Measurements from ENCODE around the gene ACSS3. TPM values are rescaled to one million over a fixed set of nuclear protein-coding genes. Genes with fewer than 3 reads are reported as not detected.
A peak's percentile ranks its signal among the peaks of the same experiment; 100 is the strongest.

ACSS3 gene
- total RNA-seq, 2 donors from 2014 or later = 28.3 to 29.4 TPM

- Mint-ChIP-seq H3K4me3 (no peak overlapping the region), H3K27ac (no peak overlapping the region), H3K27me3 (ENCODE audit: insufficient read depth) (no peaks in the 10 kb centered on the region), H3K4me1 (no peaks in the 10 kb centered on the region), H3K9me3 (peaks cover 23% of the 10 kb centered on the region), H3K36me3 (ENCODE audit: low read depth) (peaks cover 38% of the 10 kb centered on the region)
- H3K27me3 ChIP-seq (ENCODE audit: control insufficient read depth, insufficient read depth, low read length, poor library complexity, severe bottlenecking) = no peaks in the 10 kb centered on the region
- H3K4me3 ChIP-seq (ENCODE audit: low read length) = no peak overlapping the region
- H3K4me1 ChIP-seq (ENCODE audit: control insufficient read depth, insufficient read depth, low read length) = peaks cover 3% of the 10 kb centered on the region
- DNase-seq = no peak
- H3K36me3 ChIP-seq (ENCODE audit: control insufficient read depth, insufficient read depth, low read length) = peaks cover 34% of the 10 kb centered on the region
- H3K9me3 ChIP-seq (ENCODE audit: control insufficient read depth, low read length) = peaks cover 17% of the 10 kb centered on the region
- H3K27ac ChIP-seq (ENCODE audit: low read depth, low read length) = no peak overlapping the region
- H3K9ac ChIP-seq (ENCODE audit: extremely low read depth, low read length, poor library complexity, severe bottlenecking) = no peak overlapping the region
- WGBS, 2 experiments (ENCODE audit: insufficient coverage in 1 of 2, insufficient read length in 1 of 2) = 95 to 100% methylated on average over 1 to 3 of the region's 3 CpGs
- TF ChIP-seq CTCF (conservative IDR thresholded peaks at IDR 0.05) = no peak
These were observed 45.7 kb downstream of the ACSS3 start for GRCh38 chr12:81123611-81124010.

GRCh38 chr12:81125691-81126090 lies 47.8 kb downstream of the ACSS3 start:
- peaks cover 18% of the 10 kb centered on the region for H3K9me3 Mint-ChIP-seq

DNA sequence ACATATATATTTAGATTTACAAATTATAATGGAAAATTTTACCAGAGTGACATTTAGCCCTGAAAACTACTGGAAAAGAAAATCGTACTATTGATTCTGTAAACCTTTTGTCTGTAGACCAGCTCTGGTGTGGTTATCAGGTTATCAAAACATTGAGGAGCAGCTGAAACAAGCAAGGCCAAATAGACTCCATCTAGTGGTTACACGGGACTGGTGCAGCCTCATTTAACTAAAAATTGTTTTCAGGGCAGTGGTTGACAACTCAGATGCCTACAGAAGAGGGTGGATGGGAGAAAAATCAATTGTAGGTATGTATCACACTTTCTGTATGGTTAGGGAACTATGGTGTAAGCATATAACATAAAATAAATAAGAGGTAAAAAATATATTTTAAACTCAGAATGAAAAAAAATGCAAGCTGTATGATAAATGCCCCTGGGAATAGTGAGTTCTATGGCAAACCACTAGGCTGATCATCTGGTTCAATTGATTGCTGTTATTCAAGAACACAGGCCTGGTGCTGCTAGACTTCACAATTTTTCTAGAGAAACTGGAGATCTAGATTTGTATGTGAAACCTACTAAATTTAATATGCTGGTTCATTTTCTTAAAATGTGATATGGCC lies 51.2 kb downstream of the ACSS3 start:
- H3K27ac ChIP-seq (ENCODE audit: low read depth, low read length) = no peak overlapping the region
- Mint-ChIP-seq H3K4me3 (no peak overlapping the region), H3K27me3 (ENCODE audit: insufficient read depth) (no peaks in the 10 kb centered on the region), H3K4me1 (peaks cover 2% of the 10 kb centered on the region), H3K27ac (no peak overlapping the region), H3K9me3 (peaks cover 20% of the 10 kb centered on the region), H3K36me3 (ENCODE audit: low read depth) (peaks cover 23% of the 10 kb centered on the region)
- peaks cover 5% of the 10 kb centered on the region for H3K36me3 ChIP-seq (ENCODE audit: control insufficient read depth, insufficient read depth, low read length)
- H3K9ac ChIP-seq (ENCODE audit: extremely low read depth, low read length, poor library complexity, severe bottlenecking) = no peak overlapping the region
- peak; percentile 80 for DNase-seq
- H3K4me3 ChIP-seq (ENCODE audit: low read length) = no peak overlapping the region
- peaks cover 3% of the 10 kb centered on the region for H3K4me1 ChIP-seq (ENCODE audit: control insufficient read depth, insufficient read depth, low read length)
- WGBS, 2 experiments (ENCODE audit: insufficient coverage in 1 of 2, insufficient read length in 1 of 2) = 11 to 17% methylated on average over 2 of the region's 2 CpGs
- no peaks in the 10 kb centered on the region for H3K27me3 ChIP-seq (ENCODE audit: control insufficient read depth, insufficient read depth, low read length, poor library complexity, severe bottlenecking)
- TF ChIP-seq CTCF (conservative IDR thresholded peaks at IDR 0.05) = peak; percentile 88
- peaks cover 6% of the 10 kb centered on the region for H3K9me3 ChIP-seq (ENCODE audit: control insufficient read depth, low read length)

More at GRCh38 chr12:81125691-81126090, 47.8 kb downstream of the ACSS3 start:
- peaks cover 3% of the 10 kb centered on the region for H3K4me1 ChIP-seq (ENCODE audit: control insufficient read depth, insufficient read depth, low read length)
- no peak overlapping the region for H3K27ac Mint-ChIP-seq
- no peak overlapping the region for H3K27ac ChIP-seq (ENCODE audit: low read depth, low read length)
- H3K36me3 Mint-ChIP-seq (ENCODE audit: low read depth) = peaks cover 29% of the 10 kb centered on the region
- no peaks in the 10 kb centered on the region for H3K4me1 Mint-ChIP-seq
- H3K9ac ChIP-seq (ENCODE audit: extremely low read depth, low read length, poor library complexity, severe bottlenecking) = no peak overlapping the region
- no peak overlapping the region for H3K4me3 ChIP-seq (ENCODE audit: low read length)
- 95 to 97% methylated on average over 6 to 8 of the region's 8 CpGs for WGBS, 2 experiments (ENCODE audit: insufficient coverage in 1 of 2, insufficient read length in 1 of 2)
- peaks cover 18% of the 10 kb centered on the region for H3K36me3 ChIP-seq (ENCODE audit: control insufficient read depth, insufficient read depth, low read length)
- H3K27me3 Mint-ChIP-seq (ENCODE audit: insufficient read depth) = no peaks in the 10 kb centered on the region
- peaks cover 9% of the 10 kb centered on the region for H3K9me3 ChIP-seq (ENCODE audit: control insufficient read depth, low read length)
- H3K27me3 ChIP-seq (ENCODE audit: control insufficient read depth, insufficient read depth, low read length, poor library complexity, severe bottlenecking) = no peaks in the 10 kb centered on the region
- TF ChIP-seq CTCF (conservative IDR thresholded peaks at IDR 0.05) = no peak
- DNase-seq = no peak
- H3K4me3 Mint-ChIP-seq = no peak overlapping the region

All from endodermal cell (in vitro differentiated cells).